Measurements from ENCODE around the gene GPATCH8.

GPATCH8 gene

GRCh38 chr17:44467108-44467507 lies 36.1 kb downstream of the GPATCH8 start:
- in situ Hi-C loops (cut with MboI; ENCODE audit: low pct_unique_long_range_greater_than_20kb, low sequenced_read_pairs): no loop called here
- DNase-seq: no peak

- in situ Hi-C loops (cut with MboI; ENCODE audit: low pct_unique_long_range_greater_than_20kb, low sequenced_read_pairs): no loop called here
Observed at GRCh38 chr17:44466339-44466738, 36.9 kb downstream of the GPATCH8 start.

GRCh38 chr17:44465897-44466296 lies 37.3 kb downstream of the GPATCH8 start:
- no peak for DNase-seq
- in situ Hi-C loops (cut with MboI; ENCODE audit: low pct_unique_long_range_greater_than_20kb, low sequenced_read_pairs): no loop called here

More at GRCh38 chr17:44466339-44466738, 36.9 kb downstream of the GPATCH8 start:
- DNase-seq: no peak

DNA sequence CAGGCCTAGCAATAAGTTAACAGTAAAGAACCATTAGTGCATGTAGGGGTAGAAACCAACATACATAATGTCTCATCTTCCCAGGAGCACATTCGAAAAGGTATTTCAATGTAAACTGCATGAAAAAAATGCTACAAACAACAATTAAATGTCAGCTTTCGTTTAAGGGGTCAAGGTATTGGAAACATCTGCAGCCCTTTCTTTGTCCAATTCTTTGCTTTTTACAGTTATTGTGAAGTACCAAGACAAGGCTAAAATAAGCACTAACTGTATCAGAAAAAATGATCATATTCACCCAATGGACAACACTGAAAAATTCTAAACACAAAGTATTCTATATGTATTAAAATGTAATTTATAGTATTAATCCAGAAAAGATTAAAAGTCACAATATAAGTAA lies 37.9 kb downstream of the GPATCH8 start:
- in situ Hi-C loops (cut with MboI; ENCODE audit: low pct_unique_long_range_greater_than_20kb, low sequenced_read_pairs): no loop called here
- no peak for DNase-seq

DNA sequence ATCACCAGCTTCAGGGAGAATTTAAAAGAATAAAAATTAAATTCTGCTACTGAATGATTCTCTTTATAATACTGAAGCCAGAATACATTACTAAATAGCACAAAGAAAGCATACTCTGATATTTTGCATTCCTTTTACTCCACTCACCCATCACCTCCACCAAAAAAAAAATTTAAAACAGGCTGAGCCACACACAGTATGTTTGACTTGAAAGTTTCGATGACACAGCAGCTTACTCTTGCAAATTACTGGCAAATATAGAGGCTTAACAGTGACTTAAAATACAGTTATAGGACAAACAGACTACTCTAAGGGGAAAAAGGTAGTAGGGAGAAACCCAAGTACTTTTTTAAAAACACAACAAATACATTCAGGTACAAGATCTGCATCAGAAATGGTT lies 39.2 kb downstream of the GPATCH8 start:
- no peak for DNase-seq
- in situ Hi-C loops (cut with MboI; ENCODE audit: low pct_unique_long_range_greater_than_20kb, low sequenced_read_pairs): no loop called here

DNA sequence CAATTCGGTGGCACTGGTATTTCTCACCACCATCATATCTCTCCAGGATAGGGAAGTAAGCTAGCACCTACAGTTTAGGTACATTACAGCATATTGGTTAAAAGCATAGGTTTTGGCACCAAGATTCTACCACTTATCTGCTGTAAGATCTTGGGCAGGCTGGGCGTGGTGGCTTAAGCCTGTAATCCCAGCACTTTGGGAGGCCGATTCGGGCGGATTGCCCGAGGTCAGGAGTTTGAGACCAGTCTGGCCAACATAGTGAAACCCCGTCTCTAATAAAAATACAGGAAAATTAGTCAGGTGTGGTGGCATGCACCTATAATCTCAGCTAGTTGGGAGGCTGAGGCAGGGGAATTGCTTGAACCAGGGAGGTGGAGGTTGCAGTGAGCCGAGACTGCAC lies 51.4 kb downstream of the GPATCH8 start:
- in situ Hi-C loops (cut with MboI; ENCODE audit: low pct_unique_long_range_greater_than_20kb, low sequenced_read_pairs): no loop called here
- no peak for DNase-seq

DNA sequence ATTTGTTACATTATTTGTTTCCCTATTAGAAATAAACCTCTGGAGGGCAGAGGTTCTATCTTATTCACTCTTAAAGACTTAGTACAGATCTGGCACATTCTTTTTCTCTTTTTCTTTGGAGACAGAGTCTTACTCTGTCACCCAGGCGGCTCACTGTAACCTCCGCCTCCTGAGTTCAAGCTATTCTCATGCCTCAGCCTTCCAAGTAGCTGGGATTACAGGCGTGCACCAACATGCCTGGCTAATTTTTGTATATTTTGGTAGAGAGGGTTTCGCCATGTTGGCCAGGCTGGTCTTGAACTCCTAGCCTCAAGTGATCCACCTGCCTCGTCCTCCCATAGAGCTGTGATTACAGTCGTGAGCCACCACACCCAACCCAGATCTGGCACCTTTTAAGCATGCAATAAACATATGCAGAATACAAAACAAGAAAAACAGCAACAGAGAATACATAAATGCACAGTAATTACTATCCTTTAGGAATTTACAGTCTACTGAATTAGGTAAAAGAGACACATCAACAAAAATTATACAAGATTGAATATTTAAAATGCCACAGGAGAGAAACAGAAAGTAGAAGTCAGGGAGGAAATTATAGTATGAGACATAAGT lies 52.1 kb downstream of the GPATCH8 start:
- no peak for DNase-seq
- in situ Hi-C loops (cut with MboI; ENCODE audit: low pct_unique_long_range_greater_than_20kb, low sequenced_read_pairs): no loop called here

GRCh38 chr17:44448412-44448811 lies 54.8 kb downstream of the GPATCH8 start:
- in situ Hi-C loops (cut with MboI; ENCODE audit: low pct_unique_long_range_greater_than_20kb, low sequenced_read_pairs): no loop called here
- DNase-seq: no peak

- in situ Hi-C loops (cut with MboI; ENCODE audit: low pct_unique_long_range_greater_than_20kb, low sequenced_read_pairs): no loop called here
- DNase-seq: no peak
Observed at GRCh38 chr17:44444735-44445105, 58.5 kb downstream of the GPATCH8 start.

DNA sequence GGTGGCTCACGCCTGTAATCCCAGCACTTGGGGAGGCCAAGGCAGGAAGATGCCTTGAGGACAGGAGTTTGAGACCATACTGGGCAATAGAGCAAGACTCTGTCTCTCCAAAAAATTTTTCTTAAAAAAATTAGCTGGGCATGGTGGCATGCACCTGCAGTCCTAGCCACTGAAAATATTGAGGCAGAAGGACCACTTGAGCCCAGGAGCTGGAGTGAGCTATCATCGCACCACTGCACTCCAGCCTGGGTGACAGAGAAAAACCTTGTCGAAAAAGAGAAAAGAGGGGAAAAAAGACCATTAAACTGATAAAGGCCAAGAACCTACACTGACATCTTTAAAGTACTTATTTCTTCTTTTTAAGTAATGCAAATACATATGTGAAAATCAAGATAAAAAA lies 60.4 kb downstream of the GPATCH8 start:
- DNase-seq: no peak
- in situ Hi-C loops (cut with MboI; ENCODE audit: low pct_unique_long_range_greater_than_20kb, low sequenced_read_pairs): no loop called here

GRCh38 chr17:44439168-44439567 lies 64.0 kb downstream of the GPATCH8 start:
- in situ Hi-C loops (cut with MboI; ENCODE audit: low pct_unique_long_range_greater_than_20kb, low sequenced_read_pairs): no loop called here
- no peak for DNase-seq

GRCh38 chr17:44438636-44439035 lies 64.6 kb downstream of the GPATCH8 start:
- in situ Hi-C loops (cut with MboI; ENCODE audit: low pct_unique_long_range_greater_than_20kb, low sequenced_read_pairs): no loop called here
- no peak for DNase-seq

GRCh38 chr17:44436336-44436735 lies 66.9 kb downstream of the GPATCH8 start:
- in situ Hi-C loops (cut with MboI; ENCODE audit: low pct_unique_long_range_greater_than_20kb, low sequenced_read_pairs): no loop called here
- no peak for DNase-seq

DNA sequence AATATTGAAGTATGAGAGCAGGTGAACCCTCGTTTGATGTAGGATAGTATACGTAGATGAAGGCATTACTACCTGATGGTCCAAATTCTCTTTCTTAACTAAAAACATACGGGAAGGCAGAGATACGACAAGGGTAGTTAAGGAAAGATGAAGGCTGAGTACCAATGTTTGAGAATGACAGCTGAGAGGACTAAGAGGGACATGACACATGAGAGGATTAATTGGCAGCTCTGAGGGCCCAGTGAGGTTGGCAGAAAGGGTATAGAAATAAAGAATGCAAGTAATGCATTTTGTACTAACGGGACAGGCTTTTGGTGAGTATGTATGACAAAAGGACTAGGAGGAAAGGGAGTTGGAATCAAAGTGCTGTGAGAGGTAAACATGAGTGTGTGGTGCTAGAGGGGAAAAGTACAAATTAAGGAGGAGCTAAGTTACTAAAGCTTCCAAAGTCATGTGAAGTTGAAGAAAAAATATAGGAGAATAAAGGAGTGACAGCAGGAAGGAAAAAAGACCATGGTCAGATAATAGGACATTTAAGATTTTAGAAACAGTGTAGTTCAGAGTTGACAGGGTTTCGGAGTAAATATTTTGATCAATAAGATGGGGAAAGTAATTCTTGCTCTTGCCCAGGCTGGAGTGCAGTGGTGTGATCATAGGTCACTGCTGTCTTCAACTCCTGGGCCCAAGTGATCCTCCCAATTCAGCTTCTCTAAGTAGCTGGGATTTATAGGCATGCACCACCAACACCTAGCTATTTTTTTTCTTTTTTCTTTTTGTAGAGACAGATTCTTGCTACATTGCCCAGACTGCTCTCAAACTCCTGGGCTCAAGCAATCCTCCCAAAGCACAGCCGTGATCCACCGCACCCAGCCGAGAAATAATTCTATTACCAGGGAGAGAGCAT lies 70.7 kb downstream of the GPATCH8 start:
- in situ Hi-C loops (cut with MboI; ENCODE audit: low pct_unique_long_range_greater_than_20kb, low sequenced_read_pairs): no loop called here

GRCh38 chr17:44424828-44425461 lies 78.3 kb downstream of the GPATCH8 start:
- in situ Hi-C loops (cut with MboI; ENCODE audit: low pct_unique_long_range_greater_than_20kb, low sequenced_read_pairs): no loop called here
- DNase-seq: no peak

More for the DNA sequence above, 70.7 kb downstream of the GPATCH8 start:
- no peak for DNase-seq

- no peak for DNase-seq
- in situ Hi-C loops (cut with MboI; ENCODE audit: low pct_unique_long_range_greater_than_20kb, low sequenced_read_pairs): no loop called here
Observed at GRCh38 chr17:44417553-44417952, 85.7 kb downstream of the GPATCH8 start.

- in situ Hi-C loops (cut with MboI; ENCODE audit: low pct_unique_long_range_greater_than_20kb, low sequenced_read_pairs): no loop called here
- no peak for DNase-seq
Observed at GRCh38 chr17:44416558-44417289, 86.5 kb downstream of the GPATCH8 start.

- no peak for DNase-seq
- in situ Hi-C loops (cut with MboI; ENCODE audit: low pct_unique_long_range_greater_than_20kb, low sequenced_read_pairs): no loop called here
Observed at GRCh38 chr17:44414394-44415155, 88.6 kb downstream of the GPATCH8 start.
